Fibroblast of gingiva (primary cell): ENCODE data around the gene RGP1.
A peak's percentile ranks its signal among the peaks of the same experiment; 100 is the strongest.

Source experiments
- DNase-seq: peaks from one replicate; pipeline ENCODE4 v3.0.0-alpha.2; 2011; ENCODE audit warnings: low read depth

The RGP1 gene

GRCh38 chr9:35719546-35719945, 29.5 kb upstream of the RGP1 start:
- DNase-seq: no peak

GRCh38 chr9:35723426-35723825, 25.7 kb upstream of the RGP1 start:
- DNase-seq: no peak

- no peak for DNase-seq
These were observed 25.2 kb upstream of the RGP1 start for GRCh38 chr9:35723908-35724307.

GRCh38 chr9:35725362-35725761, 23.7 kb upstream of the RGP1 start:
- no peak for DNase-seq

- DNase-seq: peak; percentile 56
These were observed 22.2 kb upstream of the RGP1 start for GRCh38 chr9:35726931-35727330.

- DNase-seq: no peak
These were observed 21.4 kb upstream of the RGP1 start for GRCh38 chr9:35727676-35728040.

GRCh38 chr9:35728041-35728971, 20.8 kb upstream of the RGP1 start:
- DNase-seq: peak; percentile 86

- no peak for DNase-seq
These were observed 20.0 kb upstream of the RGP1 start for GRCh38 chr9:35729101-35729500.

DNA sequence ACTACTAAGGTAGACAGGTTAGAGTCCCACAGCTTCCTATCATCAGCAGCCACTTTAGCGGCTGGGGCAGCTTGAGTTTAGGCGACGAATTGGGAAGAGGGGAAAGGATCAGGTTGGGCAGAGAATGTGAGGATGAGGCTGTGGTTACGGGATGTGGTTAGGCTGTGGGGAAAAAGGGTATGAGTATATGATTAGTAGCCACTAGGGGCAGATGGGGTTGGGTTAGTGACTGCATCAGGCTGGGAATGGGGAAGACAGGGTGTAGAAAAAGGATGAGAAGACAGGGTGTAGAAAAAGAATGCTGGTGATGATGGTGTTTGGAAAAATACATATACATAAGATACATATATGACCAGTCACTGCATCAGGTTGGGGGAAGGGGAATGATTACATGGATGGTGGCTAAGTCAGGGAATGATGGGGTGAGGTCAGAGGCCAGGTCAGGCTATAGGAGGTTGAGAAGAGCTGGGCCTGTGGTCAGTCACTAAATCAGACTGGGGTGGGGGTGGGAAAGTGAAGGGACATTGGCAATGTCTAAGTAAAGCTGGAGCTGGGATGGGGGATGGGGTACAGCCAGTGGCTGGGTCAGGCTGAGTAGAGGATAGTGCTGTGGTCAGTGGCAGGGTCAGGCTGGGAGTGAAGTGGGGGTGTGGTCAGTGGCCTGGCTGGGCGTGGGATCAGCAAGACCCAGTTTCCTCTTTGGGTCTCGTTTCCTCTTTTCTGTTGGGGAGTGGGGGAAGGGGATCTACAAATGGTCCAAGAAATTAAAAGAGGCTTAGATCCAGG, 19.2 kb upstream of the RGP1 start:
- peak; percentile 76 for DNase-seq

DNA sequence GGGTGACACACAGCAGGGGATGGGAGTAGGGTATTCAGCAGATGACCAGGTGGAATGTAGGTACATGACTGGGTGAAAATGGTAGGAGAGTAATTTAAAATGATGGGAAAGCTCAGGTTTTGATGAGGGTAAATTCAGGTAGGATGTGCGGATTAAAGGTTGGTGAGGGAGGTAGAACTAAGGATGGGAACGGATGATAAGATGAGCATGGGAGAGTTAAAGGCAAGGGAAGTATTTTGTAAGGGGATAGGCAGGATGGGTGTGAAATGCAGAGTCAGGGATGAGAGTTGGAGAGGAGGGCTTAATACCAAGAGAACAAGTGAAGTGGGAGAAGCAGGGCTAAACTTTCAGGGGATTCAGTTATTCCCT, 18.6 kb upstream of the RGP1 start:
- no peak for DNase-seq

DNA sequence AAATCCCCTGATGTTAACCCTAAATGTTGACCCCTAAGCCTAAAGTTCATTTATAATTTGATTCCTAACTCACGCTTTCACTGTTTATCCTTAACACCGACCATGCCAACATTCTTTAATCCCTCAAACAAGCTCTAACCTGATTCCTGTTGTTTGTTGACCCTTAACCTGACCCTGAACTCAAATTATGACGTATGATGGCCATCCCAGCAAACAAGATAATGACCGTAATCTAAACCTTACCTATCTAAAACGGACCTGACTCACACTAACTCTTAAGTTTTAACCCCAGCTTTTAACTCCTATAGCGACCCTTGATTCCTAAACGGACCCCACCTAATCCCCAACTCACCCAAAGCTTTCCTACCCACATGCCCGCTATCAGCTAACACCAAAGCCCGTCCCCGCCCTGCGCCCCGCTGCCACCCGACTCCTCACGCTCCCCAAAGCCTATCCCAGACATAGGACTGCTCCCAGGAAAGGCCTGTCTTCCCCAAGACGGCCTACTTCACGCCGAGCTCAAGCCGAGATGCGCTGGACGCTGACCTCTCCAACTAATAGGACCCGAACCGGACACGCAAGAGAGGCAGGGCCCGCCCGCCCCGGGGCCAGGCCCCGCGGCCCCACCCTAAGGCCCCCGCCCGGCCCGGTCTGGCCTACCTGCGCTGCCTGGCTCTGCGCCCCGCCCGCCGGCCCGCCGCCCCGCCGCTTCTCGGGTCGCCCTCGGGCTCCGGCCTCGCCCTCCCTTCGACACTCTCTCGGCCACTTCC, 17.5 kb upstream of the RGP1 start:
- DNase-seq: no peak

- DNase-seq: peak; percentile 99
These were observed 16.8 kb upstream of the RGP1 start, which contains the start of the genes CREB3 and TLN1 for GRCh38 chr9:35732185-35732799. TSS of gene CREB3 (plus strand) at chr9:35732666. CDS start at chr9:35732773, 107 bp downstream. TSS of gene TLN1 (minus strand) at chr9:35732195. CDS start at chr9:35725694, 6,501 bp downstream.

DNA sequence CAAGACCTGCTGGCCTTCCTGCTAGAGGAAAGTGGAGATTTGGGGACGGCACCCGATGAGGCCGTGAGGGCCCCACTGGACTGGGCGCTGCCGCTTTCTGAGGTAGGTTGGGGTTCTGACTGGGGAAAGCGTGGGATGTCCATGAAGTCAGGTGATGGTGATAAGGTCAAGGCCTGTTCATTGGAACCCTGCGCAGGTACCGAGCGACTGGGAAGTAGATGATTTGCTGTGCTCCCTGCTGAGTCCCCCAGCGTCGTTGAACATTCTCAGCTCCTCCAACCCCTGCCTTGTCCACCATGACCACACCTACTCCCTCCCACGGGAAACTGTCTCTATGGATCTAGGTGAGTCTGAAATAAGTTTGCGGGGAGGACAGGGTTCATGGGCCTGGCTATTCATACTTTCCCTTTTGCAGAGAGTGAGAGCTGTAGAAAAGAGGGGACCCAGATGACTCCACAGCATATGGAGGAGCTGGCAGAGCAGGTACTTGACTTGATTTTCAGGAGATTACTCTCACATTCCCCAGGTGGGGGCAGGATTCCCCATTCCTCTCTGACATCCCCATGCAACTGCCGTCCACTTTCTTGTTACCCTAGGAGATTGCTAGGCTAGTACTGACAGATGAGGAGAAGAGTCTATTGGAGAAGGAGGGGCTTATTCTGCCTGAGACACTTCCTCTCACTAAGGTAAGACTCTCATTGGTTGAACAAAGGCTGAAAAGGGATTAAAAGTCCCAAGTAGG, 16.1 kb upstream of the RGP1 start:
- DNase-seq: peak; percentile 38

DNA sequence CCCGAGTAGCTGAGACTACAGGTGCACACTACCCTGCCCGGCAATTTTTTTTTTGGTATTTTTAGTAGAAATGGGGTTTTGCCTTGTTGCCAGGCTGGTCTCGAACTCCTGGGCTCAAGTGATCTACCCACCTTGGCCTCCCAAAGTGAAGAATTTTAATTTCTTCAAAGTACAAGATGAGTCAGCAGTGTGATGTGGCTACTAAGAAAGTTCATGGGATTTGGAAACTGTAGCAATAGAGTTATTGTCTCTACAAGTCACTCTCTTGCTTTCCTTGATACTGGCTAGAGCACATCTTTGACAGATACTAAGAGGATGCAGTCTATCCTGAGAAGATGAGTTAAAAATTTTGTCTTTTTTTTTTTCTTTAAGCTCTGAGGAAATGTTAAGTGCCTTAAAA, 15.0 kb upstream of the RGP1 start:
- no peak for DNase-seq

- peak; percentile 72 for DNase-seq
These were observed 12.9 kb upstream of the RGP1 start for GRCh38 chr9:35736201-35736633.

DNA sequence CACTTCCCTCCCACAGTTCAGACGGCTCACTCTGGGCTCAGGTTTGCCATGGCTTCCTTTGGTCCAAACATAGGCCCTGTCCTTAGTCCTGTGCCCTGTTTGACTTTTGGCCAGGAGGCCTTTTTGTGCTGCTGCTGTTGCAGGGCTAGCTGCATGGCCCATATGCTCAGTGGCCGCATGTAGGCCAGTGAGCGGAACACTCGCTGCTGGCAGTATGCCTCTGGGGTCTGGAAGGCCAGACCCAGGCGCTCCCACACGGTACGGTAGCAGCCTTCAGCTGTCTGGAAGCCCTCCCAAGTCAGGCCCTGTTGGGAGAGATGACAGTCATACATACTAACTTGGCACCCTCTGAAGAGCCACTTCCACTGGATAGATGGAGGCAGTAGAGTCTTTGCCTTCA, 11.9 kb upstream of the RGP1 start:
- DNase-seq: no peak

- DNase-seq: no peak
These were observed 10.9 kb upstream of the RGP1 start for GRCh38 chr9:35738186-35738585.

- DNase-seq: no peak
These were observed 10.2 kb upstream of the RGP1 start for GRCh38 chr9:35738924-35739323.

- DNase-seq: no peak
These were observed 8.8 kb upstream of the RGP1 start for GRCh38 chr9:35740243-35740642.

- no peak for DNase-seq
These were observed 7.3 kb upstream of the RGP1 start for GRCh38 chr9:35741740-35742139.

DNA sequence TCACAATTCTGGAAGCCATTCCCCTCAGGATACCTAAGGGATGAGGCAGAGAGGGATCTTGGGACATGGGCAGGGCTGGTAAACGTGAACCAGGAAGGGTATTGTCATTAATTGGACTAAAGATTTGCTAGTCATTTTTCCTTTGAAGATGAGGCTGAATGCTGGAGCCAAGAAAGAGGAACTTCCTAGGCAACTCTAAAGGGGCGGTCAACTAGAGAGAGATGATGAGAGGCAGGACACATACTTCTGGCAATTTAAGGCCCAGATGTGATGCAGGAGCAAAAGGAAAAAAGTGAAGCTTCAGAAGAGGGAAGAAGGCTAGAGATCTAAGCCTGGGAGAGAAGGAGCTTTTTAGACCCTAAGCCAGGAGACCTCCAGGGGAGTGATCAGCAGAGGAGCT, 5.6 kb upstream of the RGP1 start:
- no peak for DNase-seq
